NCI-H1694 treated with DMSO at 0.1 percent for 48 hours (cell line): ENCODE results near the gene TRIM40.
"Not testable (repeated sequence)": the region's sequence is repeated elsewhere in the genome, so short reads cannot be mapped to it uniquely, and the experiment has no call there.

Experiments
- DNase-seq: peaks from one replicate; lab custom pipeline; 2025; lab: John Stamatoyannopoulos, UW

TRIM40 gene

GRCh38 chr6:30163918-30164654, 28.1 kb downstream of the TRIM40 start:
- no peak for DNase-seq

- DNase-seq = no peak
Observed at GRCh38 chr6:30164714-30165113, 28.8 kb downstream of the TRIM40 start.

- DNase-seq = not testable (repeated sequence)
Observed at GRCh38 chr6:30165238-30165637, 29.3 kb downstream of the TRIM40 start.

GRCh38 chr6:30167101-30167500, 31.2 kb downstream of the TRIM40 start:
- DNase-seq = no peak

- no peak for DNase-seq
Observed at GRCh38 chr6:30168741-30169140, 32.8 kb downstream of the TRIM40 start.

GRCh38 chr6:30169658-30170614, 34.0 kb downstream of the TRIM40 start:
- DNase-seq = peak; percentile 47

- DNase-seq = no peak
Observed at GRCh38 chr6:30171677-30172471, 35.9 kb downstream of the TRIM40 start.

GRCh38 chr6:30172681-30173080, 36.7 kb downstream of the TRIM40 start:
- DNase-seq = no peak

GRCh38 chr6:30175765-30176164, 39.8 kb downstream of the TRIM40 start:
- DNase-seq = no peak

- no peak for DNase-seq
Observed at GRCh38 chr6:30178837-30179236, 42.9 kb downstream of the TRIM40 start.

GRCh38 chr6:30180145-30180544, 44.2 kb downstream of the TRIM40 start:
- DNase-seq = no peak

GRCh38 chr6:30184417-30185031, 48.6 kb downstream of the TRIM40 start:
- no peak for DNase-seq

- no peak for DNase-seq
Observed at GRCh38 chr6:30185846-30186484, 50.0 kb downstream of the TRIM40 start.

- DNase-seq = no peak
Observed at GRCh38 chr6:30188541-30188940, 52.6 kb downstream of the TRIM40 start.

GRCh38 chr6:30192076-30192475, 56.1 kb downstream of the TRIM40 start:
- DNase-seq = no peak

GRCh38 chr6:30194797-30195690, 59.1 kb downstream of the TRIM40 start:
- DNase-seq = no peak

- no peak for DNase-seq
Observed at GRCh38 chr6:30195951-30196350, 60.0 kb downstream of the TRIM40 start.

- no peak for DNase-seq
Observed at GRCh38 chr6:30196376-30196775, 60.4 kb downstream of the TRIM40 start.
